ENCODE measurements around the gene PKD2.

The PKD2 gene

DNA sequence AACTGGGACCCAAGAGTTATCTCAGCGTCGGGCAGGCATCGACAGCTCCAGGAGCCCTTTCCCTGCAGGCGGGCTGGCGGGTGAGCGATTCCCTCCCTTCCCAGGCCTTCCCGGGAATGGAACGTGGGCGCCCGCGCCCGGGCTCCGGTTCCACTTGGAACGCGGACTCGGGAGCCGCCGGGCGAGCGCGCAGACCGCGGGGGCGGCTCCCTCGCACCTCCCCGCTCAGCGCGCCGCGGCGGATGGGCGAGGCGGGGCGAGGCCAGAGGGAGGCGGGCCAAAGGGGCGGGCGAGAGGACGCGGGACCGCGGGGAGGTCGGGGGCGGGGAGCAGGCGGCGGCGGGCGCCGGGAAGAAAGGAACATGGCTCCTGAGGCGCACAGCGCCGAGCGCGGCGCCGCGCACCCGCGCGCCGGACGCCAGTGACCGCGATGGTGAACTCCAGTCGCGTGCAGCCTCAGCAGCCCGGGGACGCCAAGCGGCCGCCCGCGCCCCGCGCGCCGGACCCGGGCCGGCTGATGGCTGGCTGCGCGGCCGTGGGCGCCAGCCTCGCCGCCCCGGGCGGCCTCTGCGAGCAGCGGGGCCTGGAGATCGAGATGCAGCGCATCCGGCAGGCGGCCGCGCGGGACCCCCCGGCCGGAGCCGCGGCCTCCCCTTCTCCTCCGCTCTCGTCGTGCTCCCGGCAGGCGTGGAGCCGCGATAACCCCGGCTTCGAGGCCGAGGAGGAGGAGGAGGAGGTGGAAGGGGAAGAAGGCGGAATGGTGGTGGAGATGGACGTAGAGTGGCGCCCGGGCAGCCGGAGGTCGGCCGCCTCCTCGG lies at the start of gene PKD2:
Gene PKD2 (plus strand): TSS at position 332 of the 818 bp plus-strand sequence. CDS start 99 bp downstream, at position 431.
- DNase-seq: peak; percentile 8

DNA sequence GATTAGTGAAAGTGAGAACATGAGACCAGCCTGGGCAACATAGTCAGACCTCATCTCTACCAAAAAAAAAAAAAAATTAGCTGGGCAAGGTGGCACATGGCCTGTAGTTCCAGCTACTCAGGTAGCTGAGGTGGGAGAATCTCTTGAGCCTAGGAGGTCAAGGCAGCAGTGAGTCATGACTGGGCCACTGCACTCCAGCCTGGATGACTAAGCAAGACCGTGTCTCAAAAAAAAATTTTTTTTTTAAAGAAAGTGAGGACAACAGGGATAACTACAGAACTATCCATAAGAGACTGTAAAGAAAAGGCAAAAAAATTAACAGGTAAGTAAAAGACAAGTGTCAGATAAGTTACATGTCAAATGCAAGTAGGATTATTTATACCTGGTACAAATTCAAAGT lies 45.4 kb upstream of the PKD2 start:
- DNase-seq: no peak

DNA sequence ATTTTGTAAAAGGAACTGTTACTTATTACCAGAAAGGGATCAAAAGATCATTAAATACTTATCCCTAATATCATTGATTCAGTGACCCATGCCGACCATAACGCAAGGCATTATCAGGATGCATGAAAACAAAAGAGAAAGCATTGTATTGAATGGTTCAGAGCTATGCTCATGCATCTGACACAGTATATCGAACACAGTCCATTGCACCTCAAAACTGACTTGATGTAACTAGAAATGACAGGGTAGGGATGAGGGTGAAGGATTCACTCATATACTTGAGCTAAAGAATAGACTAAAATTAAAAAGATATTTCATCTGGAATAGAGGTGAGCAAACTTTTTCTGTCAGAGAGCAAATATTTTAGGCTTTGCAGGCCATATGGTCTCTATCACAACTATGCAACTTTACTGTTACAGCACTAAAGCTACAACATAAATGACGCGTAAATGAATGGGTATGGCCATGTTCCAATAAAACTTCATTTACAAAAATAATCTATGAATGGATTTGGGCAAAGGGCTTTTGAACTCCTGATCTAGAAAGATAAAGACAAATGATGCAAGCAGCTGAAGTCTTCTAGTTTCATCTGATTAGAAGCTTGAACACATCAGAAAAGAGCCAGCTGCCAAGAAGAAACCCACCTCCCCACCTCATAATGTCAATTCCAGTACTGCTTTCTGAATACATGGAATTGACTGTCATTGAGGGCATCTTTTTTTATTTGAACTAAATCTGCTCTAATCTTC lies 44.9 kb upstream of the PKD2 start:
- DNase-seq: no peak

DNA sequence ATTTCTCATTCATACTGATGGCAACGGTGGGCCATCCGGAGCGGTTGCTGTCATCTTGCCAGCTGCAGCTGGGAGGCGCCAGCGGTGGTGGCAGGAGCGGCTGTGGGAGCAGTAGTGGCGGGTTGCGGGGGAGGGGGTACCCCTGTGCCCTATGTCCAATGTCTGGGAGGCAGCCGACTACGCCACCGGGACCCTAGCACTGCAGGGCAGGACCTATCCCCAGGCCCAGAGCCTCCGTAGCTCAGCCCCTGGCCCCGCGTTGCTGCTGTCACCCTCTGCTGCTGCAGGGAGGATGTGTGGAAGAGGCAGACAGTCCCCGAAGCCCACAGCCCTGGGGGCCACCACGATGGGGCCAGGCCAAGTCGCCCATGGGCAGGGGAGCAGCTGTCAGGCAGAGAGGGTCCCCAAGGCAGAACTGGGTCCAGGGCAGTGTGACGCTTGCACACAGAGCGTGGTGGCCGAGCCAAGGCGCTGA lies 41.9 kb upstream of the PKD2 start:
- no peak for DNase-seq

DNA sequence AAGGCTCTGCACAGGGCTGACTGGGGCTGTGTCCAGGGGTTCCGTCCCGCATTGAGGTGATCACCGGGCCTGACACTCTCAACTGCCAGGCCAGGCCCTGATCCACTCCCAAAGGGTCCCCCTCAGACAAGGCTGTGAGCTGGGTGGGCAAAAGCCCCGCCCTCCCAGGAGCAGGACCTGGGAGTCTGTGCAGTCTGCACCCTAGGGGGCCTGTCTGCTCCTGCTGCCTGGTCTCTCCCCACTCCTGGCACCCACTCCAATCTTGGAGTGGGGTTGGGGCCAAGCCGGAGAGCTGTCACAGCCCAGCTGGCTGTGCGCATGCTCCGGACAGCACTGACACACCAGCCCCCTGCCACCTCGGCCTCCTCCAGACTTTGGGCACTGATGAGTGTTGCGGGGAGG lies 41.3 kb upstream of the PKD2 start:
- DNase-seq: no peak

DNA sequence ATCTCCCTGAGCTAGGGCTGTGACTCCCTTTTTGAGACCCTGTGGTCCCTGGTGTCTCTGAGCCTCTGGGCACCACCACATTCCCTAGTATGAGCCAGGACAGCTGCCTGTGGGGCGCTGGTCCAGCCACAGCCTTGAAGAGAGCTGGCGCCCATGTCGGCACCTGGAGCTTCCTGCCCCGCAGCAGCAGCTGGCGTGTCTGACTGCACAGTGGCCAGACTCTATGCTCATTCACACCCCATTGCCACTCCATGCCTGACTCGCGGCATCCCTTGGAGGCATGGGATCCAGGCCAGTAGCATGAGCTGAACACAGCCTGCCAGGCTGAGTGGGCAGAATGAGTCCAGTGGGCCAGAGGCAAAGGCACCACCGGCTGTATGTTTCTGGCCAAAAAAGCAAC lies 40.2 kb upstream of the PKD2 start:
- DNase-seq: no peak

DNA sequence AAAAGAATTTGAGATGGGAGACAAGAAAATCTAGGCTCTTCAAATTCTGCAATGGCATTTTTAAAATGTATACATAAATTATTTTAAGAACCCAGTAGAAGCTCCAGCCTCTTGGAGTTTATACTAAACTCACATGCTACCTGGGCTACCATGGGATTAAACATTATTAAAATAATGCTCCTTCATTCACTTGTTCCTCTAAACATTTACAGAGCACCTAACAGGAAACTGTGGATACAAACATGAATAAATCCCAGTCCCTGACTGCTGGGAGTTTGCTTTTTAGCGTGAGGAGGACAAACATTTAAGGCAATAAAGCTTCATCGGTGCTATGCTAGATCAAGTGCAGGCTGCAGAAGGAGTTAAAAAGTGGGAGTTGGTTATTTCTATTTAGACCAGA lies 37.3 kb upstream of the PKD2 start:
- DNase-seq: no peak

DNA sequence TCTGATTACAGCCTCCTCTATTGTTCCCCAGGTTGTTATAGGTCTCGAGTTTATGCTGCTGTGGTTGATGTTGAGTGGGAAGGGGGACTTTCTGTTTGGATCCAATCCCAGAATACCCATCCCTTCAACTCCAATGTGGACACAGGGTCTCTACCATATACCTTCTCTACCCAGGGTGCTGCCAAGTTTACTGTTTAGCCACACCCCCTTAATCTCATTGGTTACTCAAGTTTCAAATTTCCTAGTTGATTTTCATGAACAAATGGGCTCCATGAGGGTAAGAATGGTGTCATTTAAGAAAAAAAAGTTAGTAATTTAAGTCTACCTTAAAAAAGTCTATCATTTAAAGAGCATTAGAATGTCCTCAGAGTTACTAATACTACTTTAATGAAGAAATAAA lies 35.6 kb upstream of the PKD2 start:
- DNase-seq: no peak

DNA sequence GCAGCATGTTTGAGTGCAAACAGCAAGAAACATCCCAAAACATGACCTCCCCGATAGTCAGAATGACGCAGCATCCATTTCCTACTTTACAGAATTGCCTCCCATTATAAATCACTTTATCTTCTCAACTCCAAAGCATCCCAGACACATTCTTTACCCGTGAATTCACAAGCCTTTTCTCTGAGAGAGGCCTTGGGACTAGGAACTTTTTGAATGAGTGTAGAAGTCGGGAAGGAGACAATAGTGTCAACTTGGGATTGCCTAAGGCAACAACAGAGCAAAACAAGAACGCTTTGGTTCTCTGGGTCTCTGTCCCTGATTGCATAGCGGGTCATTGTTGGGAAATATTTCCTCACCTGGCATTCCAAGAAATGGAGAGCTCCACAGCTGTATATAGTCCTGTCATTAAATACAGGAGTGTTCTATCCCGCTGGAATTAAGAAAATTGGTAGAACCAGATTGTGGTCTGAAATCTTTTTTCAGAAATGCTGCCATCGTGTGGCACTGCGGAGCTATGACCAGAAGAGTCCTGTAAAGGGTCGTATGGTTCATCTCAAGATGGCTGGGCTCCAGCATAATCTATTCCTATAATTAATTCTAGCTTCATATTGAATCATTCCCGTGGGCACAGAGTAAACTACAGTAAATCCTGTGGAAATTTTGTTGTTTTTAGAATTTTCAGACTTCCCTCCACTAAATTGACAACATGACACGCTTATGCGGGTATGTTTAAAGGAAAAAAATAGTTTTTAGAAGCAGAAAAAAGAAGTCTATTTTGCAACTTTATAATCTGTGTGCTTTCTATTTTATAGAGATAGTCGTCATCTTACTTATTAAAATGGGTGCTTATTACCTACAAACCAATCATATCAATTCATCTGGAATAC lies 33.9 kb upstream of the PKD2 start:
- DNase-seq: peak; percentile 84

DNA sequence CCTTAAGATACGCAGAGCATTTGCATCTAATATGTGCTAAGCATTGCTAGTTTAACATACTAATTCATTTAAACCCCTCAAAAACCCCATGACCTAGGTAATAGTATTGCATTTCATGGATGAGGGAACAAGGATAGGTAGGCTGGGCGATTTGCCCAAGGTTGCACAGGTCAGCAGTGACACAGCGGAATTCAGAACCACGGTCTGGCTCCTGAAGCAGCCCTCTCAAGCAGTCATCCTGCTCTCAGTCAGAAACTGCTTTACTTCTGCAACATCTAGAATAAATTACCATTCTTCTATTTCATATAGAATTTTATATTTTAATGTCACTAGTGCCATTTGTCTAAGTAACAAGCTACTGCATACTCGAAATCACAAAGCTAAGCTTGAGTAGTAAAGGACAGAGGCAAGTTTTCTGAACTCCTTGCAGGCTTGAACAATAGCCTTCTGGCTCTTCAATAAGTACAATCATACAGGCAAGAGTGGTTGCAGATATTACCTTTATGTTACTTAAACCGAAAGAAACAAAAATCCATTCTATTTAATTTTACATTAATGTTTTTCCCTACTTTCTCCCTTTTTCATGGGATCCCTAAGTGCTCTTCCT lies 32.5 kb upstream of the PKD2 start:
- no peak for DNase-seq

DNA sequence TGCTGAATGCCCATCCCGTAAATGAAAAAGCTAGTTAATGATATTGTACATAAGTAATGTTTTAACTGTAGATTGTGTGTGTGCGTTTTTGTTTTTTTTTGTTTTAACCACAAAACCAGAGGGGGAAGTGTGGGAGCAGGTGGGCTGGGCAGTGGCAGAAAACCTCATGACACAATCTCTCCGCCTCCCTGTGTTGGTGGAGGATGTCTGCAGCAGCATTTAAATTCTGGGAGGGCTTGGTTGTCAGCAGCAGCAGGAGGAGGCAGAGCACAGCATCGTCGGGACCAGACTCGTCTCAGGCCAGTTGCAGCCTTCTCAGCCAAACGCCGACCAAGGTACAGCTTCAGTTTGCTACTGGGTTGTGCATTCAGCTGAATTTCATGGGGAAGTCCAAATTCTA lies 32.0 kb upstream of the PKD2 start, which contains the start of gene SPP1:
Gene SPP1 (plus strand): TSS at position 249 of the 400 bp plus-strand sequence. CDS start 1,182 bp downstream, outside the sequence.
- DNase-seq: no peak

DNA sequence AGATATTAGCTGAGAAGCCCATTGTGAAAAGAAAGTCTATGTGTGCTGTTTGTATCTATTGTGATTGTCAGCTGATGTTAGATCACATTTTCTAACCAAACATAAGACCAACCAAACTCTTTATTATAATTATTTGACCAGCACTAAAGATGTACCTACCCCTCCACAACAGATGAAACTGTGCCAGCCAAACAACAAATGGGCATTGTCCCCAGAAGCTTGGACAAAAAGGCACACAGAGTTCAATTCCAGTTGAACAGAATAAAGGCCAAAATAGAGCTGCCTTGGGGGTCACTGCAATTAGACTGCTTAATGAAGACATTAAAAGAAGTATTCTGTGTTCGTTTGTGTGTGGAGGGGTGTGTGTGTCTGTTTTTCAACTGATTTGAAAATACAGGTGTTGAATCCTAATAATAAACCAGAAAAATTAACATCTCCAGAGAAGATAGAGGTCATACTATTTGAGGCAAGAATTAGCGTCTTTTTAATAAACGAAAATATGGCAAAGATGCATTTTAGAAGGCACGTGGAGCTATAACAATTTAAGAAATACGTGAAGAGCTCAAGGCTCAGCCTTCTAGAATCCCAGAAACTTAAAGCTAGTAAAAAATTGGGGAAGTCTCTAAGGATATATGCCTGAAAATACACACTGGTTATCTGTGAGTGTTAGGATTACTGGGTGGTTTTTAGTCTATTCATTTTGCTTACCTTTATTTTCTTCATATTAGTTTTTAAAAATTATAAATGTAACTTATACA lies 29.7 kb upstream of the PKD2 start:
- no peak for DNase-seq

DNA sequence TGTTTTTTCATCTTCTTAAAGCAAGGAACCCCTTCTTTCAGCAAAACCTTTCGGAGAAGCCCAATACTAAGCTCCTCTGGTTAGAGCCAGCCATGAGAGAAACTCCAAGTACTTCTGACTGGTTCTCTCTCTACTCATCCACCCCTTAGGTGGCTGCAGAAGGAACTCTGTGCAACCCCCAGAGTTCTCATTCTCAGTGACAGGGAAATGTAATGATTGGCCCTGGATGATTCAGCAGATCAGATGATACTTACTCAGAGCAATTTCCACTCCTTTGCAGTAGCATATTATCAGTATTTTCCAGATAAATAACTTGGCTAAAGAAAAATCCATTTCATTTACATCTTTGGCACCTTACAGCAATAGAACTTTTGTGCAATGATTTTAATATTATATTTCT lies 28.8 kb upstream of the PKD2 start:
- no peak for DNase-seq

DNA sequence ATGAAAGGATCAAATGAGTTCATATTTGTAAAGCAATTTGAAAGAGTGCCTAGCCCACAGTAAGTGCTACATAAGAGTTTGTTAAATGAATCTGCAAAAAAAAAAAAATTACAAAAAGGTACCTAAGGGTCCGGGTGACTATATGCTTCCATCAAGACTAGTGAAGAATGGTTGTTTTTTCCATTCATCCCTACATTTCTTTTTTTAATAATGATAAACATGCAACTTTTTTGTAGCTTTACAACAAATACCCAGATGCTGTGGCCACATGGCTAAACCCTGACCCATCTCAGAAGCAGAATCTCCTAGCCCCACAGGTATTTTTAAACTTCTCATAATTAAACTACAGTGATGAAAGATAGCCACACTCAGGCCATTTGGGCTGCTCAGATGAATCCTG lies 27.6 kb upstream of the PKD2 start:
- no peak for DNase-seq

DNA sequence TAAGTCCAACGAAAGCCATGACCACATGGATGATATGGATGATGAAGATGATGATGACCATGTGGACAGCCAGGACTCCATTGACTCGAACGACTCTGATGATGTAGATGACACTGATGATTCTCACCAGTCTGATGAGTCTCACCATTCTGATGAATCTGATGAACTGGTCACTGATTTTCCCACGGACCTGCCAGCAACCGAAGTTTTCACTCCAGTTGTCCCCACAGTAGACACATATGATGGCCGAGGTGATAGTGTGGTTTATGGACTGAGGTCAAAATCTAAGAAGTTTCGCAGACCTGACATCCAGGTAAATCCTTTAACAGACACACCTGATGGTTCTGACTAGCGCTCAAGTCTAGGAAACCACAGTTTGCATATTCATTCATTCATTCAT lies 25.9 kb upstream of the PKD2 start:
- no peak for DNase-seq

DNA sequence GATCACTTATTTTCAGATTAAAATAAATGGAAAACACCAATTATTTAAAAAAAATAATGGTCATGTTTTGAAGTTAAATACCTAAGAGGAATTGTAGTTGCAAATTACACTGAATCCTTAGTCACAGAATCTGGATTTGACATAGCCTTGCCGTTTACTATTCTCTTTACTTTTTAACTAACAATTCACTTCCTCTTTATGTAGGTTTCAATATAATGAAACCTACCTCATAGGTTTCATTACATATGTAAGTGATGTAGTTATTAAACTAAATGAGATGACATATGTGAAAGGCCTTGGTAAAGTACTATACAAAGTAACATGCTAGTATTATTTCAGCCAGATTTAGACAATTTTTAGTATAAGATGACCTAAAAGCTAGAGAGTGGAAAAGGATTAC lies 25.4 kb upstream of the PKD2 start:
- DNase-seq: no peak

DNA sequence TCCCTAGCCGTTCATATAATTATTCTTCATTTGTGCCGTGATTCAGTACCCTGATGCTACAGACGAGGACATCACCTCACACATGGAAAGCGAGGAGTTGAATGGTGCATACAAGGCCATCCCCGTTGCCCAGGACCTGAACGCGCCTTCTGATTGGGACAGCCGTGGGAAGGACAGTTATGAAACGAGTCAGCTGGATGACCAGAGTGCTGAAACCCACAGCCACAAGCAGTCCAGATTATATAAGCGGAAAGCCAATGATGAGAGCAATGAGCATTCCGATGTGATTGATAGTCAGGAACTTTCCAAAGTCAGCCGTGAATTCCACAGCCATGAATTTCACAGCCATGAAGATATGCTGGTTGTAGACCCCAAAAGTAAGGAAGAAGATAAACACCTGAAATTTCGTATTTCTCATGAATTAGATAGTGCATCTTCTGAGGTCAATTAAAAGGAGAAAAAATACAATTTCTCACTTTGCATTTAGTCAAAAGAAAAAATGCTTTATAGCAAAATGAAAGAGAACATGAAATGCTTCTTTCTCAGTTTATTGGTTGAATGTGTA lies 24.9 kb upstream of the PKD2 start:
- no peak for DNase-seq

DNA sequence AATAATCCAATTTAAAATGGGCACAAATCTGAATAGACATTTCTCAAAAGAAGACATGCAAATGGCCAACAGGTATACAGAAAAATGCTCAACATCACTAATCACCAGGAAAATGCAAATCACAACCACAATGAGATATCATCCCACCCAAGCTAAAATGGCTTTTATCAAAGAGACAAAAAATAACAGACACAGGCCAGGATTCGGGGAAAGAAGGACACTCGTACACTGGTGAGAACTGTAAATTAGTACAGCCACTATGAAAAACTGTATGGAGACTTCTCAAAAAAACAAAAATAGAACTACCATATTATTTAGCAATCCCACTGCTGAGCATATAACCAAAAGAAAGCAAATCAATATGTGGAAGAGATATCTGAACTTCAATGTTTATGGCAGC lies 23.4 kb upstream of the PKD2 start:
- no peak for DNase-seq

DNA sequence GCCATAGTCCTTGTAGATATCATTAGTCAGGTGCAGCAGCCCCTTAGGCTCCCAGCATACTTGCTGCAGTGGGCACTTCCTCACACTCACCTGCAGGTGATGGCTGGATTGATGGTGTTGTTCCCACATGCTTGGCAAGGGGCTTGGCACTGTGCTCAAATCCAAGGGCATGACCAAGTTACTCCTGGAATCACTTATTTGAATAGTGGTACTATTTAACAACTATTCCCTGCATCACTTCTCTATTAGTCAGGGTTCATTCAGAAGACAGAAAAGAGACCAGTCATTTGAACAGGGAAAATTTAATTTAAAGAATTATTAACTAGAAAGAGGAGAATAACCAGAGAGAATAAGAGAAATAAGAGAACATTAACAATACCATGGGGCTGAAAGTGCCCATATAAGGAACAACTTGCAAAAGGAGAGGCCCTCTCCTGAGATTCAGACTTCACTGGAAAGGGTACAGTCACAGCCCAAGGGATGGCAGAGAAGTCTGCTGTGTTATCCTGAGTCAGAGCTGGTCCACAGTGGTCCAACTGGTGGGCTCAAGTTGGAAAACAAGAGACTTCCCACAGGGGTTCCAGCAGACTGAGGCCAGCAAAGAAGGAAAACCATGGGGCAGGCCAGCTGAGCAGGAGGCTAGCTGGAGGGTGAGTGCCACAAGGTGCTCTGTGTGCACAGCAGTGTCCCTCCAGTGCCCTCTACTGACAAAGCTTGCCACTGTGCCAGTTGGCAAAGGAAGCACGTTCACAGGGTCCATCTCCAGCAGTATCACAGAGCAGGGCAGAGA lies 22.1 kb upstream of the PKD2 start:
- DNase-seq: peak; percentile 43

DNA sequence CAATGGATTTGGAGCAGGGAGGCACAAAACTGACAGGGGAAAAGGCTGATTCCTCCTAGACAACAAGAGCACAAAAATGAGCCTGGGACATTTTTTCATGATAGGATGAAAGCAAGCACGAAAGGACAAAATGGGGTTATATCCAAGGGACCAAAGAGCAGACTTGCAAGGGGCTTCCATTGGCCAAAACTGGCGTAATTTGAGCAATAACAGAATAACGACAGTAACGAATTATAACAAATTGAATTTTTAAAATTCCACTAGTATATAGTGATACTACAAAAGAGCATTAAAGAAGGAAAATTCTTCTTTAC lies 21.6 kb upstream of the PKD2 start:
- DNase-seq: no peak

DNA sequence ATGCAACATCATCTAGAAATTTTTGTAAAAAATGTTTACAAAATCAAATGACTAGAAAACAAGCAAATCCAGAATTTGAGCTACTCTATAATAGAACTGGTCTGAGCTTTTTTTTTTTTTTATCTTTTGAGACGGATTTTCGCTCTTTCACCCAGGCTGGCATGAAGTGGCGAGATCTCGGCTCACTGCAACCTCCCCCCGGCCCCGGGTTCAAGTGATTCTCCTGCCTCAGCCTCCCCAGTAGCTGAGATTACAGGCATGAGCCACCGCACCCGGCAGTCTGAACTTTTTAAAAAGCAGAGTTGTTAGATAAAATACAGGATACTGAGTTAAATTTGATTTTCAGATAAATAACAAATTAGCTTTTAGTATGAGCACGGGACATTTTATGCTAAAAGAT lies 20.9 kb upstream of the PKD2 start:
- no peak for DNase-seq
